Activated T-cell treated with anti-CD3 and anti-CD28 coated beads, Interleukin-2, amount 50 U/mL, for 72 hours (primary cell): Measurements from ENCODE around the gene TRAF1. TPM values are rescaled to one million over a fixed set of nuclear protein-coding genes. Genes with fewer than 3 reads are reported as not detected.
A peak's percentile ranks its signal among the peaks of the same experiment; 100 is the strongest.

Experiments
- ATAC-seq, 2 donors: fragments of 150-1000 bp; cut with Tn5 transposase; replicated peaks in 1 of 2; 2 replicates each; pipeline ENCODE4 v1.10.0; 2021; ENCODE audit warnings: moderate library complexity in 2 of 2, mild to moderate bottlenecking in 1 of 2
- DNase-seq, 2 donors: peaks; one replicate each; pipeline ENCODE4 v3.0.0; 2021 to 2022; ENCODE audit warnings: mixed read lengths in 1 of 2
- H3K27ac Mint-ChIP-seq: one replicate; pipeline ENCODE4 v1.8.0; 2022; ENCODE audit warnings: mild to moderate bottlenecking, moderate library complexity, mixed read lengths
- H3K27me3 Mint-ChIP-seq: one replicate; pipeline ENCODE4 v1.8.0; 2022; ENCODE audit warnings: low read depth, mixed read lengths
- H3K36me3 Mint-ChIP-seq, 2 donors: one replicate each; pipeline ENCODE4 v1.8.0; 2022; ENCODE audit warnings: mixed read lengths in 2 of 2, mild to moderate bottlenecking in 1 of 2; ENCODE audit not compliant: insufficient read depth in 2 of 2
- H3K4me1 Mint-ChIP-seq: one replicate; pipeline ENCODE4 v1.8.0; 2022; ENCODE audit warnings: low read depth, mixed read lengths
- H3K4me3 Mint-ChIP-seq, 2 donors: one replicate each; pipeline ENCODE4 v1.8.0; 2022; ENCODE audit warnings: mild to moderate bottlenecking in 2 of 2, mixed read lengths in 2 of 2, moderate library complexity in 2 of 2
- H3K9me3 Mint-ChIP-seq, 2 donors: one replicate each; pipeline ENCODE4 v1.8.0; 2022; ENCODE audit warnings: mixed read lengths in 2 of 2
- total RNA-seq, 2 donors: library from RNA; stranded (reverse); gene quantifications; one replicate each; pipeline ENCODE4 v1.2.3, GENCODE V29; 2022

TRAF1 gene
- total RNA-seq, 2 donors from 2014 or later: 91.6 to 101 TPM

GRCh38 chr9:120916991-120917880, 9.4 kb downstream of the TRAF1 start:
- no peaks in the 10 kb centered on the region for H3K27me3 Mint-ChIP-seq
- no peak for DNase-seq

GRCh38 chr9:120916588-120916987, 10.0 kb downstream of the TRAF1 start:
- no peaks in the 10 kb centered on the region for H3K9me3 Mint-ChIP-seq
- DNase-seq: no peak

More at GRCh38 chr9:120916991-120917880, 9.4 kb downstream of the TRAF1 start:
- peaks cover 95% of the 10 kb centered on the region for H3K4me1 Mint-ChIP-seq
- H3K36me3 Mint-ChIP-seq: peaks cover 51 to 71% of the 10 kb centered on the region in 2 donors
- peak overlapping the region; percentile 71 to 79 for H3K4me3 Mint-ChIP-seq
- no peak for ATAC-seq
- no peaks in the 10 kb centered on the region for H3K9me3 Mint-ChIP-seq
- H3K27ac Mint-ChIP-seq: peak overlapping the region; percentile 98

GRCh38 chr9:120915854-120916470, 10.6 kb downstream of the TRAF1 start:
- Mint-ChIP-seq H3K4me1 (peaks cover 95% of the 10 kb centered on the region), H3K4me3 (peak overlapping the region; percentile 71 to 79), H3K36me3 (peaks cover 52 to 72% of the 10 kb centered on the region in 2 donors), H3K27me3 (no peaks in the 10 kb centered on the region), H3K9me3 (no peaks in the 10 kb centered on the region), H3K27ac (peak overlapping the region; percentile 98)
- peak; percentile 55 to 64 for DNase-seq
- peak; percentile 71 to 76 for ATAC-seq

More at GRCh38 chr9:120916588-120916987, 10.0 kb downstream of the TRAF1 start:
- Mint-ChIP-seq H3K4me1 (peaks cover 95% of the 10 kb centered on the region), H3K4me3 (peak overlapping the region; percentile 71 to 79), H3K36me3 (peaks cover 51 to 71% of the 10 kb centered on the region in 2 donors), H3K27ac (peak overlapping the region; percentile 98), H3K27me3 (no peaks in the 10 kb centered on the region)
- no peak for ATAC-seq

GRCh38 chr9:120914953-120915352, 11.6 kb downstream of the TRAF1 start:
- ATAC-seq: no peak
- Mint-ChIP-seq H3K9me3 (no peaks in the 10 kb centered on the region), H3K27me3 (no peaks in the 10 kb centered on the region), H3K4me1 (peaks cover 95% of the 10 kb centered on the region), H3K4me3 (peak overlapping the region in 1 of 2 donors; percentile 30), H3K36me3 (peaks cover 48 to 78% of the 10 kb centered on the region in 2 donors), H3K27ac (peak overlapping the region; percentile 92)
- no peak for DNase-seq

GRCh38 chr9:120914396-120914795, 12.2 kb downstream of the TRAF1 start:
- Mint-ChIP-seq H3K36me3 (peaks cover 44 to 74% of the 10 kb centered on the region in 2 donors), H3K9me3 (no peaks in the 10 kb centered on the region), H3K27ac (peak overlapping the region; percentile 92), H3K27me3 (no peaks in the 10 kb centered on the region), H3K4me1 (peaks cover 95% of the 10 kb centered on the region), H3K4me3 (peak overlapping the region; percentile 28 to 30)
- DNase-seq: no peak
- ATAC-seq: no peak

GRCh38 chr9:120913647-120914264, 12.8 kb downstream of the TRAF1 start:
- H3K9me3 Mint-ChIP-seq: no peaks in the 10 kb centered on the region
- ATAC-seq (no peak), DNase-seq (no peak)
- H3K27me3 Mint-ChIP-seq: no peaks in the 10 kb centered on the region
- H3K36me3 Mint-ChIP-seq: peaks cover 47 to 74% of the 10 kb centered on the region in 2 donors
- peaks cover 95% of the 10 kb centered on the region for H3K4me1 Mint-ChIP-seq
- peak overlapping the region; percentile 26 for H3K27ac Mint-ChIP-seq
- peak overlapping the region in 1 of 2 donors; percentile 10 for H3K4me3 Mint-ChIP-seq

GRCh38 chr9:120912958-120913646, 13.5 kb downstream of the TRAF1 start:
- ATAC-seq: no peak

GRCh38 chr9:120911295-120911837, 15.2 kb downstream of the TRAF1 start:
- H3K4me3 Mint-ChIP-seq: peak overlapping the region; percentile 10 to 60
- H3K36me3 Mint-ChIP-seq: peaks cover 38 to 73% of the 10 kb centered on the region in 2 donors
- ATAC-seq (no peak), DNase-seq (no peak)
- H3K27me3 Mint-ChIP-seq: no peaks in the 10 kb centered on the region
- H3K27ac Mint-ChIP-seq: peak overlapping the region; percentile 86
- H3K9me3 Mint-ChIP-seq: no peaks in the 10 kb centered on the region
- H3K4me1 Mint-ChIP-seq: peaks cover 93% of the 10 kb centered on the region

More at GRCh38 chr9:120912958-120913646, 13.5 kb downstream of the TRAF1 start:
- peak overlapping the region; percentile 86 for H3K27ac Mint-ChIP-seq
- peaks cover 43 to 71% of the 10 kb centered on the region in 2 donors for H3K36me3 Mint-ChIP-seq
- H3K9me3 Mint-ChIP-seq: no peaks in the 10 kb centered on the region
- no peaks in the 10 kb centered on the region for H3K27me3 Mint-ChIP-seq
- DNase-seq: no peak
- peak overlapping the region; percentile 10 to 46 for H3K4me3 Mint-ChIP-seq
- peaks cover 94% of the 10 kb centered on the region for H3K4me1 Mint-ChIP-seq

- peaks cover 93% of the 10 kb centered on the region for H3K4me1 Mint-ChIP-seq
- H3K27ac Mint-ChIP-seq: peak overlapping the region; percentile 51
- DNase-seq (peak in 1 of 2 donors; percentile 53), ATAC-seq (peak; percentile 67 to 69)
- no peaks in the 10 kb centered on the region for H3K27me3 Mint-ChIP-seq
- H3K4me3 Mint-ChIP-seq: peak overlapping the region; percentile 10 to 60
- H3K9me3 Mint-ChIP-seq: no peaks in the 10 kb centered on the region
- peaks cover 38 to 70% of the 10 kb centered on the region in 2 donors for H3K36me3 Mint-ChIP-seq
These were observed 16.0 kb downstream of the TRAF1 start for GRCh38 chr9:120910643-120911042.

GRCh38 chr9:120909904-120910303, 16.7 kb downstream of the TRAF1 start:
- no peaks in the 10 kb centered on the region for H3K27me3 Mint-ChIP-seq
- peak; percentile 74 to 77 for ATAC-seq
- peaks cover 99% of the 10 kb centered on the region for H3K4me1 Mint-ChIP-seq
- peaks cover 41 to 70% of the 10 kb centered on the region in 2 donors for H3K36me3 Mint-ChIP-seq
- peak overlapping the region; percentile 37 to 45 for H3K4me3 Mint-ChIP-seq
- peak overlapping the region; percentile 64 for H3K27ac Mint-ChIP-seq
- H3K9me3 Mint-ChIP-seq: no peaks in the 10 kb centered on the region
- peak; percentile 70 to 78 for DNase-seq

- peak; percentile 27 to 31 for ATAC-seq
- peak overlapping the region; percentile 85 for H3K27ac Mint-ChIP-seq
- H3K9me3 Mint-ChIP-seq: no peaks in the 10 kb centered on the region
- peak; percentile 53 to 54 for DNase-seq
- peak overlapping the region; percentile 17 to 51 for H3K4me3 Mint-ChIP-seq
- peaks cover 17 to 42% of the 10 kb centered on the region in 2 donors for H3K36me3 Mint-ChIP-seq
- H3K4me1 Mint-ChIP-seq: peaks cover 96% of the 10 kb centered on the region
- no peaks in the 10 kb centered on the region for H3K27me3 Mint-ChIP-seq
These were observed 21.1 kb downstream of the TRAF1 start for GRCh38 chr9:120905315-120906164.
